Type B pancreatic cell (in vitro differentiated cells): ENCODE data around the gene PLPP1. TPM values are rescaled to one million over a fixed set of nuclear protein-coding genes. Genes with fewer than 3 reads are reported as not detected.

Experiments
- DNase-seq: peaks from one replicate; pipeline ENCODE4 v3.0.0; 2021; ENCODE audit warnings: mixed read lengths; ENCODE audit not compliant: unreplicated experiment; ENCODE audit errors: extremely low spot score
- H3K27ac Mint-ChIP-seq: 2 replicates; pipeline ENCODE4 v1.8.0; 2021; ENCODE audit warnings: mild to moderate bottlenecking, mixed read lengths
- H3K27me3 Mint-ChIP-seq: 2 replicates; pipeline ENCODE4 v1.8.0; 2021; ENCODE audit warnings: mixed read lengths
- H3K36me3 Mint-ChIP-seq: 2 replicates; pipeline ENCODE4 v1.8.0; 2021; ENCODE audit warnings: mixed read lengths
- H3K4me1 Mint-ChIP-seq: one replicate; pipeline ENCODE4 v1.8.0; 2021; ENCODE audit warnings: mixed read lengths; ENCODE audit not compliant: unreplicated experiment
- H3K4me3 Mint-ChIP-seq: 2 replicates; pipeline ENCODE4 v1.8.0; 2021; ENCODE audit warnings: mild to moderate bottlenecking, mixed read lengths
- H3K9me3 Mint-ChIP-seq: 2 replicates; pipeline ENCODE4 v1.8.0; 2021; ENCODE audit warnings: mixed read lengths
- total RNA-seq: library from RNA; stranded (reverse); gene quantifications from 2 replicates; pipeline ENCODE4 v1.2.1, GENCODE V29; 2021; ENCODE audit warnings: low replicate concordance
- TF ChIP-seq, protein P1 (sequence below): fragments of 200-600 bp; sonication (generic); conservative IDR thresholded peaks from 2 replicates; pipeline ENCODE4 v1.5.0; 2021; ENCODE audit warnings: antibody characterized with exemption, mild to moderate bottlenecking

Gene PLPP1
- total RNA-seq, 1 donor from 2014 or later = 12.8 TPM

DNA sequence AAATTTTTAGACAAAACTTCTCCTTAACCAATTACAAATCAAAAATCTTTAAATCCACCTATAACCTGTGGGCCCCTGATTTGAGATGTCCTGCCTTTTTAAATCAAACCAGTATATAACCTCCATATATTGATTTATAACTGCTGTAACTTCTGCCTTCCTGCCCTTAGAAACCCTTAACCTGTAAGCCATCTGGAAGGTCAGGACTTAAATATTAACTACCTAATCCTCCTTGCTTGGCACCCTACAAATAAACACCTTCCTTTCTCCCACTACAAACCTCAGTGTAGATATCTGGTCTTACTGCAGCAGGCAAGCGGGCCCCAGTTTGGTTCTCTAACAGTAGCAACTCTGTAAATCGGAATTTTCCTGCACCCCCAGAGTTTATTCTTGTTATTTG, 143.1 kb downstream of the PLPP1 start:
- DNase-seq = no peak
- peaks cover 40% of the 10 kb centered on the region for H3K36me3 Mint-ChIP-seq
- no peaks in the 10 kb centered on the region for H3K9me3 Mint-ChIP-seq
- no peaks in the 10 kb centered on the region for H3K27me3 Mint-ChIP-seq
- H3K27ac Mint-ChIP-seq = no peak overlapping the region
- no peak overlapping the region for H3K4me3 Mint-ChIP-seq
- no peaks in the 10 kb centered on the region for H3K4me1 Mint-ChIP-seq
- TF ChIP-seq, protein P1, sequence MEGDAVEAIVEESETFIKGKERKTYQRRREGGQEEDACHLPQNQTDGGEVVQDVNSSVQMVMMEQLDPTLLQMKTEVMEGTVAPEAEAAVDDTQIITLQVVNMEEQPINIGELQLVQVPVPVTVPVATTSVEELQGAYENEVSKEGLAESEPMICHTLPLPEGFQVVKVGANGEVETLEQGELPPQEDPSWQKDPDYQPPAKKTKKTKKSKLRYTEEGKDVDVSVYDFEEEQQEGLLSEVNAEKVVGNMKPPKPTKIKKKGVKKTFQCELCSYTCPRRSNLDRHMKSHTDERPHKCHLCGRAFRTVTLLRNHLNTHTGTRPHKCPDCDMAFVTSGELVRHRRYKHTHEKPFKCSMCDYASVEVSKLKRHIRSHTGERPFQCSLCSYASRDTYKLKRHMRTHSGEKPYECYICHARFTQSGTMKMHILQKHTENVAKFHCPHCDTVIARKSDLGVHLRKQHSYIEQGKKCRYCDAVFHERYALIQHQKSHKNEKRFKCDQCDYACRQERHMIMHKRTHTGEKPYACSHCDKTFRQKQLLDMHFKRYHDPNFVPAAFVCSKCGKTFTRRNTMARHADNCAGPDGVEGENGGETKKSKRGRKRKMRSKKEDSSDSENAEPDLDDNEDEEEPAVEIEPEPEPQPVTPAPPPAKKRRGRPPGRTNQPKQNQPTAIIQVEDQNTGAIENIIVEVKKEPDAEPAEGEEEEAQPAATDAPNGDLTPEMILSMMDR = no peak

DNA sequence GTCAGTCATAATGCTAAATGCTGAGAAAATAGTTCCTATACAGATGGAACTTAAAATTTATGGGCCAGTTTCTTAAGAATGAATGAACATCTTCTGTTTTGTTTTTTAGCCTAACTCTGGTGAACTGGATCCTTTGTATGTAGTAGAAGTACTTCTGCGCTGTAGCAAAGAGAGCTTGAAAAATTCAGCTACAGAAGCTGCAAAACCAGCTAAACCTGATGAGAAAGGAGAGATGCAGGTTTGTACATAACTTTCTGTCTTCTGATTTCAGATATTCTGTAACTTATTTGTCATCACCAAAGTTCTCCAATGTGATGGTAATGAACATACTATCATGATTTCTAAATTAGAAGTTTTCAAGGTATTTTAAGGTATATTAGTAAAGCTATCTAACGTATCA, 146.9 kb downstream of the PLPP1 start:
- DNase-seq = no peak
- H3K36me3 Mint-ChIP-seq = peaks cover 54% of the 10 kb centered on the region
- H3K4me1 Mint-ChIP-seq = no peaks in the 10 kb centered on the region
- no peaks in the 10 kb centered on the region for H3K27me3 Mint-ChIP-seq
- H3K9me3 Mint-ChIP-seq = peaks cover 8% of the 10 kb centered on the region
- TF ChIP-seq, protein P1 = no peak
- no peak overlapping the region for H3K4me3 Mint-ChIP-seq
- H3K27ac Mint-ChIP-seq = peak overlapping the region; percentile 72

DNA sequence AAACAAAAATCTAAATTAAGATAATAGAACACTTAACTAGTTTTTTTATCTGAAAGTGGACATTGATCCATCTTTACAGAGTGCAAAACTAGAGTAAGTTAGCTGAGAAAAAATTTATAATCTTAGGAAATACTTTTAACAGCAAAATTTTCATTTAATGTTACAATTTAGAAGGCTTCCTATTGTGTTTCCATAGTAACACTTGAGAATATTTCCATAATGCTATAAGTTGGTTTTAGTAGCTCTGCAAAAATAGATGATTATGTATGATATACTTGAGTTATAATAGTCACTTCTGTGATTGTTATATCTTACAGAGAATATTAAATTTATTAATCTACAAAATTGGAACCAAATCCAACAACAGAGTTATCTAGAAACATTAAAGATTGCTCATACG, 148.4 kb downstream of the PLPP1 start:
- Mint-ChIP-seq H3K4me1 (no peaks in the 10 kb centered on the region), H3K9me3 (peaks cover 8% of the 10 kb centered on the region), H3K36me3 (peaks cover 51% of the 10 kb centered on the region), H3K4me3 (no peak overlapping the region), H3K27ac (no peak overlapping the region), H3K27me3 (no peaks in the 10 kb centered on the region)
- TF ChIP-seq, protein P1 = no peak
- DNase-seq = no peak

DNA sequence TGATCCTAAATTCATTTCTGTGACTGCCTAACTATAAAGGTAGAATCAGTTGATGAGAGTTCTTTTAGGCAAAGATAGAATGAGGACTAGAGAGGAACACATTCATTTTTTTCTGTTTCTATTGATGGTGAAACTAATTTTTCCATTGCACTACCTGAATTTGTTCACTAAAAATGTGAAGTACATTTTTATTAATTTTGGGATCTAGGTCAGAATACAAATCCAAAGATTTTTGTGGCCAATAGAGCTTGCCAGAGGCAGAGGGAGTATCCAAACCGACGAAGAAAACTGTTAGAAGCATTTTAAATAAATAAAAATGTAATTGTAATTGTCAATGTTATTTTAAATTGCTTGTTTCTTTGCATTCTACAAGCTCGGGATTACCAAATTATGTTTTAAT, 148.9 kb downstream of the PLPP1 start:
- TF ChIP-seq, protein P1 = no peak
- Mint-ChIP-seq H3K27me3 (no peaks in the 10 kb centered on the region), H3K36me3 (peaks cover 55% of the 10 kb centered on the region), H3K27ac (no peak overlapping the region), H3K4me1 (no peaks in the 10 kb centered on the region), H3K9me3 (peaks cover 8% of the 10 kb centered on the region), H3K4me3 (no peak overlapping the region)
- DNase-seq = no peak

DNA sequence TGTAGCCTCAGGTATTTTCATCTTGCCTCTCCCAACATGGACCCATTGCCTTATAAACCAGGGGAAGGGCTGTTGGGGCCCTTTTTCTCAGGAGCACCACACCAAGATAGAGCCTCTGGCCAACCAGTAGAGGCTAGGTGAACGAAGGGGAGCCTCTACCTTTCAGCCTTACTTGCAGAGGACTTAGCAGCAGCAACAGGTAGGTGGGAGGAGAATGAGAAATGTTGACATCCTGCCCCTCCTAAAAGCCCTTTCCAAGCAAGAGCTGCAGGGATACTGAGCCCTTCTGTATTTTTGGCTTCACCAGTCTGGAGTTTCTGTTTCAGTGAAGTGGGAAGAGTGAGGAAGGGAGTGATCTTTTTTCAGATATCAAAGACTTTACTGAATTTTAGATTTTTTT, 149.5 kb downstream of the PLPP1 start:
- no peak overlapping the region for H3K27ac Mint-ChIP-seq

More for the DNA sequence above, 149.5 kb downstream of the PLPP1 start:
- no peak for DNase-seq
- no peaks in the 10 kb centered on the region for H3K27me3 Mint-ChIP-seq
- peaks cover 8% of the 10 kb centered on the region for H3K9me3 Mint-ChIP-seq
- TF ChIP-seq, protein P1 = no peak
- peaks cover 55% of the 10 kb centered on the region for H3K36me3 Mint-ChIP-seq
- no peaks in the 10 kb centered on the region for H3K4me1 Mint-ChIP-seq
- no peak overlapping the region for H3K4me3 Mint-ChIP-seq
